Activated CD4-positive, alpha-beta T cell treated with anti-CD3 and anti-CD28 coated beads for 4 hours (primary cell): ENCODE results near the gene VWF.

ENCODE experiments used
- DNase-seq, 2 donors: peaks; one replicate each; pipeline ENCODE4 v3.0.0-alpha.2; 2020

VWF gene

GRCh38 chr12:5944688-5945070 lies 179.8 kb downstream of the VWF start:
- DNase-seq: no peak

- no peak for DNase-seq
These were observed 180.4 kb downstream of the VWF start for GRCh38 chr12:5944053-5944452.

GRCh38 chr12:5941907-5942306 lies 182.6 kb downstream of the VWF start:
- DNase-seq: no peak

GRCh38 chr12:5927732-5928516 lies 196.5 kb downstream of the VWF start:
- no peak for DNase-seq

- no peak for DNase-seq
These were observed 198.8 kb downstream of the VWF start for GRCh38 chr12:5925646-5926045.

- no peak for DNase-seq
These were observed 200.1 kb downstream of the VWF start for GRCh38 chr12:5924342-5924741.

GRCh38 chr12:5923751-5924150 lies 200.7 kb downstream of the VWF start:
- no peak for DNase-seq

- DNase-seq: no peak
These were observed 201.3 kb downstream of the VWF start for GRCh38 chr12:5923043-5923605.

- no peak for DNase-seq
These were observed 202.2 kb downstream of the VWF start for GRCh38 chr12:5921966-5922899.

- DNase-seq: no peak
These were observed 203.2 kb downstream of the VWF start for GRCh38 chr12:5921027-5921909.

- DNase-seq: no peak
These were observed 207.6 kb downstream of the VWF start for GRCh38 chr12:5916785-5917290.

- DNase-seq: no peak
These were observed 209.0 kb downstream of the VWF start for GRCh38 chr12:5915511-5915910.

- DNase-seq: no peak
These were observed 209.9 kb downstream of the VWF start for GRCh38 chr12:5914387-5915149.

- no peak for DNase-seq
These were observed 211.1 kb downstream of the VWF start for GRCh38 chr12:5913387-5913786.

GRCh38 chr12:5912437-5913334 lies 211.8 kb downstream of the VWF start:
- no peak for DNase-seq

GRCh38 chr12:5912011-5912410 lies 212.5 kb downstream of the VWF start:
- no peak for DNase-seq

- DNase-seq: no peak
These were observed 213.5 kb downstream of the VWF start for GRCh38 chr12:5910790-5911548.

- no peak for DNase-seq
These were observed 214.9 kb downstream of the VWF start for GRCh38 chr12:5909560-5909959.

- DNase-seq: no peak
These were observed 216.2 kb downstream of the VWF start for GRCh38 chr12:5908251-5908650.

GRCh38 chr12:5907807-5908206 lies 216.7 kb downstream of the VWF start:
- no peak for DNase-seq
